PFSK-1 (cell line): ENCODE measurements around the gene WNK1.

Source experiments
- FOXP2 ChIP-seq: optimal IDR thresholded peaks from 2 replicates; pipeline ENCODE3; 2011; ENCODE audit warnings: borderline replicate concordance, control low read depth, inconsistent platforms; ENCODE audit not compliant: insufficient read depth; ENCODE audit errors: extremely low read length, extremely low read depth
- POLR2AphosphoS5 ChIP-seq: IDR thresholded peaks from 2 replicates; pipeline ENCODE4 v1.6.1; 2012; ENCODE audit warnings: low read depth, mild to moderate bottlenecking, control low read depth, low read length, moderate library complexity
- SIN3A ChIP-seq: IDR thresholded peaks from 2 replicates; pipeline ENCODE4 v1.6.1; 2012; ENCODE audit warnings: mild to moderate bottlenecking, low read length, moderate library complexity, borderline replicate concordance; ENCODE audit not compliant: insufficient read depth
- TAF1 ChIP-seq: IDR thresholded peaks from 2 replicates; pipeline ENCODE4 v1.6.1; 2012; ENCODE audit warnings: low read length, control low read depth, borderline replicate concordance; ENCODE audit not compliant: insufficient read depth
- TF ChIP-seq, protein P1 (sequence below), 2 experiments: IDR thresholded peaks; 2 replicates each; pipeline versions ENCODE4 v1.6.1 to v1.8.0; 2011 to 2012; ENCODE audit warnings: low read depth in 2 of 2, low read length in 2 of 2, control low read depth in 1 of 2, inconsistent platforms in 1 of 2, mild to moderate bottlenecking in 1 of 2, moderate library complexity in 1 of 2; ENCODE audit not compliant: insufficient read depth in 1 of 2

DNA sequence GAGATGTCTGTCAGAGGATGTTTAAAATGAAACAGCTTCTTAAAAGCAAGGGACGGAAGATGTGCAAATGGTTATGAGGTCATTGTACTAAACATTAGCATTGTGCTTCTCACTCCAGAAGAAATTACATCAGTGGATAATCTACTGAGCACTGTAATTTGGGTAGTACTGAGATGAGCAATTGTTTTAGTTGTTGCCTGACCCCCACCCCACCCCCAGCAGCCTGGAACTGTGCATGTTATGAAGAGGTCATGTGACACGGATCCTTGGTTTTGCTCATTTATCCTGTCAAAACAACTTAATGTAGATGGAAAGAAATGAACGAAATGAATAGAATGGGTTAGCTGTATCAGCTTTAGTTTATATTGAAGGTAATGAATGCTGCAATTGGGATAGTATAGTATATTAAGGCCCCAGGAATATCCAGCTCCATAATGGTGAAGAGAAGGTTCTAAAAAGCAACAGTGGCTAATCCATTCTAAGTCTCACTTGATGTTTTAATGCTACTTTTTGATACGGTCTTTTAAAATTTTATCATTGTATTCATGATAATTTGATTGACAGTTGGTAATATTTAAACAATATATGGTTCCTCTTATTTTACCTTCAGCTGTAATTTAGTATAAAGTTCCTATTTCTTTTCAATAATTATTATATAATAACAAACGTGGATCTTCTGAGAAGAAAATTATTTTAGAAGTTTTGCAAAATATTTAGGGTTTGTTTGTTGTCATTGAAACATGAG is 58.5 kb downstream of the WNK1 start:
- TF ChIP-seq POLR2AphosphoS5 (no peak), SIN3A (no peak), TAF1 (no peak), FOXP2 (no peak)
- TF ChIP-seq, protein P1, sequence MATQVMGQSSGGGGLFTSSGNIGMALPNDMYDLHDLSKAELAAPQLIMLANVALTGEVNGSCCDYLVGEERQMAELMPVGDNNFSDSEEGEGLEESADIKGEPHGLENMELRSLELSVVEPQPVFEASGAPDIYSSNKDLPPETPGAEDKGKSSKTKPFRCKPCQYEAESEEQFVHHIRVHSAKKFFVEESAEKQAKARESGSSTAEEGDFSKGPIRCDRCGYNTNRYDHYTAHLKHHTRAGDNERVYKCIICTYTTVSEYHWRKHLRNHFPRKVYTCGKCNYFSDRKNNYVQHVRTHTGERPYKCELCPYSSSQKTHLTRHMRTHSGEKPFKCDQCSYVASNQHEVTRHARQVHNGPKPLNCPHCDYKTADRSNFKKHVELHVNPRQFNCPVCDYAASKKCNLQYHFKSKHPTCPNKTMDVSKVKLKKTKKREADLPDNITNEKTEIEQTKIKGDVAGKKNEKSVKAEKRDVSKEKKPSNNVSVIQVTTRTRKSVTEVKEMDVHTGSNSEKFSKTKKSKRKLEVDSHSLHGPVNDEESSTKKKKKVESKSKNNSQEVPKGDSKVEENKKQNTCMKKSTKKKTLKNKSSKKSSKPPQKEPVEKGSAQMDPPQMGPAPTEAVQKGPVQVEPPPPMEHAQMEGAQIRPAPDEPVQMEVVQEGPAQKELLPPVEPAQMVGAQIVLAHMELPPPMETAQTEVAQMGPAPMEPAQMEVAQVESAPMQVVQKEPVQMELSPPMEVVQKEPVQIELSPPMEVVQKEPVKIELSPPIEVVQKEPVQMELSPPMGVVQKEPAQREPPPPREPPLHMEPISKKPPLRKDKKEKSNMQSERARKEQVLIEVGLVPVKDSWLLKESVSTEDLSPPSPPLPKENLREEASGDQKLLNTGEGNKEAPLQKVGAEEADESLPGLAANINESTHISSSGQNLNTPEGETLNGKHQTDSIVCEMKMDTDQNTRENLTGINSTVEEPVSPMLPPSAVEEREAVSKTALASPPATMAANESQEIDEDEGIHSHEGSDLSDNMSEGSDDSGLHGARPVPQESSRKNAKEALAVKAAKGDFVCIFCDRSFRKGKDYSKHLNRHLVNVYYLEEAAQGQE (IDR thresholded peaks at IDR 0.05; ENCODE audit: insufficient read depth in 1 of 2, low read depth in 2 of 2, low read length in 2 of 2), result no peak
